ENCODE results near the gene PLA2G6.

PLA2G6 gene

DNA sequence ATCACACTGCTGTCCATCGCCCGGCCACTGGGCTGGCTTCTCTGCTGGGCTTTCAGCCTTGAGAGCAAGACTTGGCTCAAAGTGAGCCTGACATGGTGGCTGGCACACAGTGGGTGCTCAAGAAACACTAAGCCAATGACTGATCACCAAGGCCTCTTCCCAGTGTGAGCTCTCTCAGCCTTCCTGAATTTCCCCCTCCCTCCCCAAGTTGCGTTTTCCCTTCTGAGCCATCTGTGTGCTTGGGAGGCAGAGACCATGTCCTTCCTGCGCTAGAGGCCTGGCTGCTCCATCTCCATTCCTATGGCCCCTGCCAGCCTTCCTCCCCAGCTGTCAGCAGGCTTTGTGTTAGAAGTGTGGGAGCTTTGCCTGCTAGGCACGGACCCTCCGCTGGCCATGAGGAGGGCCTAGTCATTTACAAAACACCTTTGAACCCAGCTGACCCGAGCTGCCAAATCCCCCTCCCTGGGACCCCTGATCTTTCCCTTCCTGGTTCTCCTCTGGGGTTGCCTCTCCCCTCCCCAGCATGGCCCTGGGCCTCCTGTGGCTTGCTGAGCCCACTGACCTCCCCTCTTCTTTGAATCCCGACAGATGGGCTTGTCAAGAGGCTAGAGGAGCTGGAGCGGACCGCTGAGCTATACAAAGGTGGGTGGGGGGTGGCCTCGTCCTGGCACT, 111.2 kb downstream of the PLA2G6 start:
- DNase-seq (ENCODE audit: low spot score), result no peak

DNA sequence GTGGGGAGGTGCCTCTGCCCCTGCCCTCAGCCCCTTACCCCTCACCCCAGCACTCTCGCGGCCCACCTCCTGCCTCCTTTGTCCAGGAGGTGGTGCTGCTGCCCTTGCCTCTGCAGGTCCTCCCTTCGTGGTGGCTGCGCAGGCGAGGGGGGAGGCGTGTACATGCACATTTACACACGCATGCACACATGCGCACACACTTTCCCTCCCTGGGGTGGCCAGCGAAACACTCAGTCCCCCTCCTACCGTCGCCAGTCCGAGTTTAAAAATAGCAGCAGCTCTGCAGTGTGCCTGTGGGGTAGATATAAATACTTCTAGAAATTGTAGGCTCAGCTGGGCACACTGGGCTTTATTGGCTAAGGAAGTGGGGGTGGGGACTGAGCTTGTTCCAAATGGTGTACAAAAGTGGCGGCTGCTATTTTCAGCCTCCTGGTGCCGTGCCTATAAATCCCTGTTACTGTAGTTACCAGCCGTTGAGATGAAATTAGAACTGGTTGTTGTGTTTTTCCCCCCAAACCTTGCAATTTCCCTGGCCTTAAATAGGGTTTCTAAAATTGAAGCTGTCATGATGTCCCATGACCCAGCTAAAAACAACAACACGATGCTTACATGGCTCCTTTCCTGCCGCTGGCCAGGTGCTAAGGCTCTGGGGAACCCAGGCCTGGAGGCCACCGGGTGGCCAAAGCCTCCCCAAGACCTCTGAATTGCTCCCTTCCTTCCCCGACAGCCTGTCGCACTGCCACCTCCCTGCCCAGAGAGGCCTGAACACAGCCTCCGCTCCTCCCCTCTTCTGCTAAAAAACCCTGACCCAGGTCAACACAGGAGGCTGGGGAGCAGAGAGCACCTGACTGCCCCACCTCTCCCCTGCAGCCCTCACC, 112.0 kb downstream of the PLA2G6 start:
- no peak for DNase-seq (ENCODE audit: low spot score)

DNA sequence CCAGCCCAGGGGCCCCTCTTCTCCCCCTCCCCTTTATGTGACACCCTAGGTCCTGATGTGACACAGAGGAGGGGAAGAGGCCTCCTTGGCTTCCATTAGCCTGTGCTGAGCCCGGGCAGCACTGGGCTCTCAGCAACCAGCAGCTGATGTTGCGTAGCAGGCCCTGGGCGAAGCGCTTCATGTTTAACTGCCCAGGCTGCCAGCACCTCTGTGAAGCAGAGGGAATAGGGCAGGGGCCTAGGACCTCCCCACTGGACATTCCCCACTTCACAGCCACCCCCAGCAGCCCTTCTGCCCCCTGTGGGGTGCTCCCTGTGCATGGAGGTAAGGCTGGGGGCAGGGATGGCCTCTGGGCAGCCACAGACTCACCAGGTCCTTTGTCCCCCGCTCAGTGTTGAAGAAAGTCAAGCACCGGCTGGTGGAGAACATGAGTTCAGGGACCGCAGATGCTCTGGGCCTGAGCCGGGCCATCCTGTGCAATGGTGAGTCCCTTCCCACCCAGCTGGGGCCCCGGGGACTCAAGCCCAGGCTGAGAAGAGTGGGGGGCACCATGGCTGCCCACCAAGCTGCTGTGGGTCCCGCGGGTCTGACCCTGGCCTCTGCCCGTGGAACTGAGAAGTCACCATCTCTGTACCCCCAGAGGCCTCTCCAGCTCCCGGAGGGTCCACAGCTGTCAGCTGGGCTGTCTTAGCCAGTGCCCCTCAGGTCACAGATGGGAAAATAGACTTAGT, 112.8 kb downstream of the PLA2G6 start:
- DNase-seq (ENCODE audit: low spot score), result no peak

DNA sequence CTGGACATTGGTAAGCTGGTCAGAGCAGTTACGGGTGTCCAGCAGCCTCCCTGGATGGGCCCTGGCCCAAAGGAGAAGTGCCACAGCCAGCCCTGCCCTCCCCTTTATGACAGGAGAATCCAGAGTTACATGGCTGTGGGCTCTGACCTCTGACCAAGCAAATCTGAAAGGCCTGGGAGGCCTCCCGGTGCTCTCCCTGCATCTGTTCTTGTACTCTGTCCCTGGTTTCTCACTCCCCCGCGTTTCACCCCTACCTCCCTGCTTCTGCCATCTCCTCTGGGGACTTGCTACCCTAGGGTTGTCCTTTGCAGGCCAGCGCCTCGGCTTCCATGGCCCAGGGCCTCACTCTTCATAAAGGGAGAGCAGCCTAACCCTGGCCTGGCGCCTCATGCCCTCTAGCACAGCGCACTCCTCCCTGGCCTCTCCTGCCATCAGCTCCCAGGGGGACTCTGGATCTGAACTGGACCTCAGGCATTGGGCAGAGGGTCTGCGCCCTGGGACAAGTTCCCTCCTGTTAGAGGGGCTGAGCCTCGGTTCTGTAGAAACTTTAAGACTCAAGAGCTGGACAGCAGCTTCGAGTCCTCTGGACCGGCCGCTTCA, 113.8 kb downstream of the PLA2G6 start:
- DNase-seq (ENCODE audit: low spot score), result no peak

DNA sequence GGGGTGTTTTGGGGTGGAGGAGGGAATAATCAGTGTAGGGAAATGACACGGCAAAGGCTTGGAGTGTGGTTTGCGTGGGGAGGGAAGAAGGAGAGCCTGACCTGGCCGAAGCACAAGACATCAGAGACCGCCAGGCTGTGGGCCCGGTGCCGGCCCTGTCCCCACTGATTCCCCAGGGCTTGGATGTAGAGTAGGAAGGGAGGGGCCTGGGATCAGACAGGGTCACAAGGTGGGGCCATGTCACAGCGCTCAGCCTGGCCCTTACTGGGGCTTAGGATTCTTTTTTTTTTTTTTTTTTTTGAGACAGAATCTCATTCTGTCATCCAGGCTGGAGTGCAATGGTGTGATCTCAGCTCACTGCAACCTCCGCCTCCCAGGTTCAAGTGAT, 114.6 kb downstream of the PLA2G6 start:
- DNase-seq (ENCODE audit: low spot score), result no peak

DNA sequence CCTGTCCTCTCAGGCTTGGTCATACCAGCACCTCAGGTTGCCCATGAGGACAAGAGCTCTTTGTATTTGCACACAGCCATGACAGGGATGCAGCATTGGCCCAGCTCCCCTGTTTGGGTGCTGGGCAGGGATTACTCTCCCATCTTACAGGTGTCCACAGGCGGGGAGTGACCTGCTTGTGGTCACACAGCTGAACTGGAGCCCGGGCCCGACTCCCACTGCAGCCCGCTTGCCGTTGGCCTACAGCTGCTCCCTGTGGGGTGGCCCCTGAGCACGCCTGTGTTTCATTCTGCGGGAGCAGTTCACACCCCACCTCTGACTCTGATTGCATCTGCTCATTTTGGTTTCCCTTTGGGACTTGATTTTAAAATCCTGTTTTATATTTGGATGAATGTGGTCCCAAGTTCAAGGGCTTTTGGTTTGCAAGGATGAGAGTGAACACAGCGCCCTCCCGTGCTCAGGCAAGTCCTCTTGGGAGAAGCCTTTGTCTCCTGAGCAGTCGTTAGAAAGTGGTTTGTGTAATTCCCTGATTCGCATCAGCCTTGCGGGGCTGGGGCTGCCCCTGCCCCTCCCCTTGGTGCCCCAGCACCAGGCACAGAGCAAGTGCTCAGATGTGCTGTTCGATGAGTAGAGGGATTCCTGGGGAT, 115.1 kb downstream of the PLA2G6 start:
- DNase-seq (ENCODE audit: low spot score), result no peak

DNA sequence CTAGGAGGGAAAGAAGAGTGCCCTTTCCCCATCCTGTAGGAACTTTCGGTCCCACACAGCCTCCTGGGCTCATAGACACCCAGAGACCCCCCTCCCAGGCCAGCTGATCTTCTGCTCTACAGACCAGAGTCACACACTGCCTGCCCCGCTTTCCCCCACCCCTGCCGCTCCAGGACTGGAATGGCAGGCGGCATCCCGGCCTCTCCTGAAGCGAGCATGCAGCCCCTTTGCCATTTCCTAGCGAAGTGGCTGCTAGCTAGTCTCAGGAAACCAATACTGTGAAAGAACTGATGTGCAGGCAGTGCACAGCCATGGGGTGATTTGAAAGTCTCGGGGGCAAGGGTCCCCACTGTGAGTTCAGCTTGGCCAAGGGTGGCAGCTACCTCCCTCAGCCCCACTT, 116.1 kb downstream of the PLA2G6 start:
- no peak for DNase-seq (ENCODE audit: low spot score)

DNA sequence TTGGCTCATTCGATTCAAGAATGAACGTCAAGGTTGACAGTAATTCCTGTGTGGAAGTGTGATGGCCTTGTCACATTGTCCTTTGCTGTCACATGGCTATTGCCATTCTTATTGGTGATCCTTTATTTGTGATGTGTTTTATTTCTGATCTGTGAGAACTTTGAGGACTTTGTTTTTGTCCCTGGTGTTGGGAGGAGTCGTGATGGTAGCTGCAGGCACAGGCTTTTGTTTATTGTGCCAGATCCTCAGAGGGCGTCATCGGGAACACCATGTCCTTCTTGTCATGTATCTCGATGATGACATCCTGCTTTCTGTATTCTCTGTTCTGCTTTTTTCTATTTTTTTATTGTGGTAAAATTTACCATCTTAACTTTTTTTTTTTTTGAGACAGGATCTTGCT, 118.8 kb downstream of the PLA2G6 start:
- DNase-seq (ENCODE audit: low spot score), result no peak

Measured in SW480 (cell line).